Peyer's patch (tissue), 4 donors: Measurements from ENCODE around the gene BRMS1.

ENCODE experiments used
- CTCF ChIP-seq, 6 experiments: fragments of 450-650 bp in 4 of 6; fragments of 200-600 bp in 2 of 6; sonication (generic) in 1 of 6; IDR thresholded peaks; one replicate each; pipeline ENCODE4 v1.5.1; 2017 to 2019; ENCODE audit warnings: antibody characterized with exemption in 6 of 6, mild to moderate bottlenecking in 3 of 6, moderate library complexity in 1 of 6
- POLR2A ChIP-seq, 2 donors: fragments of 450-650 bp; IDR thresholded peaks; one replicate each; pipeline ENCODE4 v1.5.1; 2017; ENCODE audit warnings: antibody characterized with exemption in 2 of 2, mild to moderate bottlenecking in 2 of 2, moderate library complexity in 2 of 2

DNA sequence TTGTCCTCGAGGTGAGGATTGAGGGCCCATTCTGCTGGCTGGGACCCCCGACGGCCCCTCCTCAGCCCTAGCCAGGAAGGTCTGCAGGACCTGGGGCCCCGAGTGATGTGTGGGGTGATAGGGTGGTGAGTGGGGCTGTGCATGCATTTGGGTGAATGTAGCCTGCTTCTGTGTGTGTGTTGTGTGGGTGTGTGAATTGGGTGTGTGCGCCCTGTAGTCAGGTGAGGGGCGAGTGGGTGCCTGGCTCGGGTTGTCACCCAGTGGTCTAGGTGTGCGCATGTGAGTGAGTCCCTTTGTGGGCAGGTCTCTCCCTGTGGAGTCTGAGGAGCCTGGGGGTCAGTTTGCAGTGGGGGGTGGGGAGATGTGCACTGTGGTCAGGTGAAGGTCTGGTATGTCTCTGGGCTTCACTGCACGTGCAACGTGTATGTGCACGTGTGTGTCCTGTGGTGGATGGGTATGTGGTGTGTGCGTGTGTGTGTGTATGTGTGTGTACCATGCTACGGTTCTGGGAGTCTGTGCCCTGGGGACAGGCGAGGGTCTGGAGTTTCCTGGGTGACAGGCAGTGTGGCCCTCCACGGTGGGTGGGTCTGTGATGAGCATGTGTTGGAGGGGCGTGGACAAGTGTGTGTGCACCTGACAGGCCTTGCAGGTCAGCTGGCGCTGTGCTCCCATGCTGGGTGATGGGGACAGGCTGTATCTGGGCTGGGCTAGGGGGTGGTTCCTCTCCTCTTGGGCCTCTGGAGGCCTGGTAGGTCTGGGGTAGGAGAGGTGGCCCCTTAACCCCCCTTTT lies 52.2 kb downstream of the BRMS1 start:
- TF ChIP-seq CTCF (IDR thresholded peaks at IDR 0.05) = no peak
- no peak for TF ChIP-seq POLR2A (IDR thresholded peaks at IDR 0.05)
